Bronchial epithelial cell (primary cell): Measurements from ENCODE around the gene IGFLR1. TPM values are rescaled to one million over a fixed set of nuclear protein-coding genes. Genes with fewer than 3 reads are reported as not detected.

Experiments
- DNase-seq: peaks from one replicate; pipeline ENCODE4 v3.0.0-alpha.2; 2010; ENCODE audit warnings: low read depth
- FAIRE-seq: peaks from 2 replicates; lab custom pipeline; 2011; peaks lifted over from hg19 to GRCh38; lab: Jason Lieb, UNC
- H3K27me3 ChIP-seq: 2 replicates; pipeline ENCODE4 v1.5.1; 2011; ENCODE audit warnings: low read length; ENCODE audit not compliant: control insufficient read depth, insufficient read depth
- H3K36me3 ChIP-seq: 2 replicates; pipeline ENCODE4 v1.5.1; 2011; ENCODE audit warnings: low read length; ENCODE audit not compliant: control insufficient read depth, insufficient read depth
- H3K4me3 ChIP-seq: 2 replicates; pipeline ENCODE4 v1.5.1; 2011; ENCODE audit warnings: mild to moderate bottlenecking, low read depth, low read length, control low read depth
- total RNA-seq: library from RNA; depleted of rRNA; stranded (reverse); fragments of >200 nt; gene quantifications from 2 replicates; pipeline ENCODE4 v1.2.1, GENCODE V29; 2014
- TF ChIP-seq, protein P1 (sequence below): IDR thresholded peaks from 2 replicates; pipeline ENCODE4 v1.5.1; 2011; ENCODE audit warnings: mild to moderate bottlenecking, moderate library complexity, low read length, control low read depth, inconsistent platforms; ENCODE audit not compliant: insufficient read depth, severe bottlenecking

IGFLR1 gene
- total RNA-seq, 1 donor from 2014 or later: 0.26 TPM

DNA sequence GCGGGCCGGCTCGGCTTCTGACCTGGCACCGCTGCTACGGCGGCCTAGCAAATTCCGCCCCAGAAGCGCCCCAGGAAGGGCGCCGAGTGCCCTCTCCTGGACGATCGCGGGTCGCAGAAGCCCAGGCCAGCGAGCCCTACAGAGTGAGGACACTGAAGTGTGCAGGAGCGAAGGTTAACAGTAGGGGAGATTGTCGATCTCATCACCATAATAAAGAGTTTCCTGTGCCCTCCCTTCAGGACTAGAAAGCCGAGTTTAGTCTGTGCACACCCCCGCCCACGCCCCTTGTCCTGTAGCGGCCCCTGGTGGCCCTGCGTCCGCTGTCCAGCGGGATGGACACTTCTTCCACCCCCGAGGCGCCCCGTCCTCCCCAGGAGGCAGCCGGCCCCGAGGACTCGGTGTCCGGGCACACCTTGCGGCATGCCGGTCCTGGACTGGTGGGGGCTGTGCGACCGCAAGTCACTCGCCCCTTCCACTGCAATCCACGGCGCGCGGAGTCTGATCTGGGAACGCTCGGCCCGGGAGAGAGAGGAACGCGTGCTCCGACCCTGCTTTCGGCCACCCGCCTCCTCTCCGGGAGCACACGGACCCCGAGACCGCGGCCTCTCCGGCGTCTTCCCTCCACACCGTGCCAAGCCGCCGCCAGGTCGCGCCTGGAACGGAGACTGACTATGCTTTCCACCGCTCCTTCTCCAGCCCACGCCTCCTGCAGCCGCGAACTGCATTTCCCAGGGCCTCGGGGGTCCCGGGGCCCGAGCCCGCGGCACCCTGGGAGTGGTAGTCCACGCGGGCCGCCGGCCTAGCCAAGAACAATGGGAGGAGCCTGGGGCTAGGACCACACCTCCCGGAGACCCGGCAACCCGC is 25.2 kb downstream of the IGFLR1 start:
- TF ChIP-seq, protein P1, sequence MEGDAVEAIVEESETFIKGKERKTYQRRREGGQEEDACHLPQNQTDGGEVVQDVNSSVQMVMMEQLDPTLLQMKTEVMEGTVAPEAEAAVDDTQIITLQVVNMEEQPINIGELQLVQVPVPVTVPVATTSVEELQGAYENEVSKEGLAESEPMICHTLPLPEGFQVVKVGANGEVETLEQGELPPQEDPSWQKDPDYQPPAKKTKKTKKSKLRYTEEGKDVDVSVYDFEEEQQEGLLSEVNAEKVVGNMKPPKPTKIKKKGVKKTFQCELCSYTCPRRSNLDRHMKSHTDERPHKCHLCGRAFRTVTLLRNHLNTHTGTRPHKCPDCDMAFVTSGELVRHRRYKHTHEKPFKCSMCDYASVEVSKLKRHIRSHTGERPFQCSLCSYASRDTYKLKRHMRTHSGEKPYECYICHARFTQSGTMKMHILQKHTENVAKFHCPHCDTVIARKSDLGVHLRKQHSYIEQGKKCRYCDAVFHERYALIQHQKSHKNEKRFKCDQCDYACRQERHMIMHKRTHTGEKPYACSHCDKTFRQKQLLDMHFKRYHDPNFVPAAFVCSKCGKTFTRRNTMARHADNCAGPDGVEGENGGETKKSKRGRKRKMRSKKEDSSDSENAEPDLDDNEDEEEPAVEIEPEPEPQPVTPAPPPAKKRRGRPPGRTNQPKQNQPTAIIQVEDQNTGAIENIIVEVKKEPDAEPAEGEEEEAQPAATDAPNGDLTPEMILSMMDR: peak; percentile 86
- Histone ChIP-seq H3K36me3 (peaks cover 7% of the 10 kb centered on the region), H3K4me3 (peak overlapping the region; percentile 88), H3K27me3 (no peaks in the 10 kb centered on the region)
- FAIRE-seq (no peak), DNase-seq (peak; percentile 84)

DNA sequence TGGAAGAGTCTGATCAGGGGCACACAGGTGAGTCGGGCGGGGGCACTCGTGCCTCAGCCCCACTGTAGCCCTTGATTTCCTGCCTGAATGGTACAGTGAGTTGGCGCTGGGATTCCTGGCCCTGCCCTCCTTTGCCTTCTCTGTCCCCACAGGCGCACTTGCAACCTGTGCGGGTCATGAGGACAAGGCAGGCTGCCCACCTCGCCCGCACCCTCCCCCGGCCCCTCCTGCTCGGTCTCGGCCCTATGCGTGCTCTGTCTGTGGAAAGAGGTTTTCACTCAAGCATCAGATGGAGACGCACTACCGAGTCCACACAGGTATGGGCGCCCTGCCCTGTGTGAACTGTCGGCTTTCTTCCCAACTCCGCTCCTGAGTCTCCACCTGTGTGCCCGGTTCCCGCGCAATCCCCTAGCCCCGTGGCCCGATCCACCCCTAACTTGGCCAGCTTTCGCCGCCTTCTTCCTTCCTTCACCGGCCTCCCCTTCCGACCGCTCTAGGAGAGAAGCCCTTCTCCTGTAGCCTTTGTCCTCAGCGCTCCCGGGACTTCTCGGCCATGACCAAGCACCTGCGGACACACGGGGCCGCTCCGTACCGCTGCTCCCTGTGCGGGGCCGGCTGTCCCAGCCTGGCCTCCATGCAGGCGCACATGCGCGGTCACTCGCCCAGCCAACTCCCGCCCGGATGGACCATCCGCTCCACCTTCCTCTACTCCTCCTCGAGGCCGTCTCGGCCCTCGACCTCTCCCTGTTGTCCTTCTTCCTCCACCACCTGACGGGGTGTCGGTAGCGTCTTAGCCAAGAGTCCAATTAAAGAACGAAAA is 26.1 kb downstream of the IGFLR1 start:
- FAIRE-seq (no peak), DNase-seq (no peak)
- TF ChIP-seq, protein P1: no peak
- H3K4me3 ChIP-seq: peak overlapping the region; percentile 88
- H3K36me3 ChIP-seq: peaks cover 2% of the 10 kb centered on the region
- H3K27me3 ChIP-seq: no peaks in the 10 kb centered on the region

DNA sequence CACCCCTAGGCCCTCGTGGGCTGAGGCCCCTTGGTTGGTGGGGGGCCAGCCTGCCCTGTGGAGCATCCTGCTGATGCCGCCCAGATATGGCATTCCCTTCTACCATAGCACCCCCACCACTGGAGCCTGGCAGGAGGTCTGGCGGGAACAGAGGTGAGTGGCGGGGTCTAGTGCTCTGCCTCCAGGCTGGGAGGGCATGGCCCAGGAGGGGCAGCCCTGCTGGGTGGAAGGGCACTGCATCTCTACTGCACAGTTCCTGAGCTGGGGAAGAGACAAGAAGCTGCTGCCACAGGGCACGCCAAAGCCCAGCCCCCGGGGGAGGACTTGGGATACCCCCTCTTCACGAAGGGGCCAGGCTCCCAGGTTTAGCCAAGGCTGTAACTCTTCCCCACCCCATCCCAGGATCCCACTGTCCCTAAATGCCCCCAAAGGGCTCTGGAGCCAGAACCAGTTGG is 26.9 kb downstream of the IGFLR1 start:
- no peak for FAIRE-seq
- H3K4me3 ChIP-seq: no peak overlapping the region

DNA sequence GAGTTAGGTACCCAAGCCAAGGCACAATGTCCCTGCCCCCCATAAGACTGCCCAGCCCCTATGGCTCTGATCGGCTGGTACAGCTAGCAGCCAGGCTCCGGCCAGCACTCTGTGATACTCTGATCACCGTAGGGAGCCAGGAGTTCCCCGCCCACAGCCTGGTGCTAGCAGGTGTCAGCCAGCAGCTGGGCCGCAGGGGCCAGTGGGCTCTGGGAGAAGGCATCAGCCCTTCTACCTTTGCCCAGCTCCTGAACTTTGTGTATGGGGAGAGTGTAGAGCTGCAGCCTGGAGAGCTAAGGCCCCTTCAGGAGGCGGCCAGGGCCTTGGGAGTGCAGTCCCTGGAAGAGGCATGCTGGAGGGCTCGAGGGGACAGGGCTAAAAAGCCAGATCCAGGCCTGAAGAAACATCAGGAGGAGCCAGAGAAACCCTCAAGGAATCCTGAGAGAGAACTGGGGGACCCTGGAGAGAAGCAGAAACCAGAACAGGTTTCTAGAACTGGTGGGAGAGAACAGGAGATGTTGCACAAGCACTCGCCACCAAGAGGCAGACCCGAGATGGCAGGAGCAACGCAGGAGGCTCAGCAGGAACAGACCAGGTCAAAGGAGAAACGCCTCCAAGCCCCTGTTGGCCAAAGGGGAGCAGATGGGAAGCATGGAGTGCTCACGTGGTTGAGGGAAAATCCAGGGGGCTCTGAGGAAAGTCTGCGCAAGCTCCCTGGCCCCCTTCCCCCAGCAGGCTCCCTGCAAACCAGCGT is 27.5 kb downstream of the IGFLR1 start:
- TF ChIP-seq, protein P1: no peak
- no peak for FAIRE-seq
- DNase-seq: no peak
- H3K4me3 ChIP-seq: no peak overlapping the region
- H3K27me3 ChIP-seq: no peaks in the 10 kb centered on the region
- no peaks in the 10 kb centered on the region for H3K36me3 ChIP-seq

More for the DNA sequence above, 26.9 kb downstream of the IGFLR1 start:
- DNase-seq: no peak
- Histone ChIP-seq H3K36me3 (peaks cover 1% of the 10 kb centered on the region), H3K27me3 (no peaks in the 10 kb centered on the region)
- TF ChIP-seq, protein P1: no peak

DNA sequence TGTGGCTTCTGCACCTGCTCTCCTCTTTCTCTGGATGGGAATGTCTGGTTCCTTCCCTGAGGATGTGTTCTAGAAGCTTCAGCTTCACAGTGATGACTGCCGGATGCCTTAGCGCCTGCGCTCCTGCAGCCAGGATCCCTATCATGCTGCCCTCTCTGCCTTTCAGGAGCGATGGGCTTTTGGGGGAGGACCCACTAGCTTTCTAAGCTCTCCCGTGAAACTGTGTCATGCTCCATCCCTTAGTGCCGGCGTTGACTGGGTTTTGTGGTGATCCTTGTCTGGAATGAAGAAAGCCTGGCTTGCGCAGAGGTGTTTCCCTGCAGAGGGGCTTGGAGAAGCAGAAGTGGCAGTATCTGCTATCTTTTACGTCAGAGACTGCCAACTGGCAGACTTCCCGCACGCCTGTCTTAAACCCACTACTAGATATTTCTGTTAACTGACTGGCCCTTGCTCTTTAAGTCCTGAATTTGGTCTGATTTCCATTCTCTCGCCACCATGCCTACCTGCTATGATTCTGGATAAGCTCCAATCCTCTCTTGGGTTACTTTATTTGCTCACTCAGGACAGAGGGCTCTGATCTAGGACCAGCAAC is 28.3 kb downstream of the IGFLR1 start:
- TF ChIP-seq, protein P1: no peak
- H3K27me3 ChIP-seq: no peaks in the 10 kb centered on the region
- DNase-seq: no peak
- H3K36me3 ChIP-seq: no peaks in the 10 kb centered on the region
- H3K4me3 ChIP-seq: no peak overlapping the region
- no peak for FAIRE-seq
